Type B pancreatic cell (in vitro differentiated cells): ENCODE data around the gene ARSK. TPM values are rescaled to one million over a fixed set of nuclear protein-coding genes. Genes with fewer than 3 reads are reported as not detected.
A peak's percentile ranks its signal among the peaks of the same experiment; 100 is the strongest.

ENCODE experiments used
- DNase-seq: peaks from one replicate; pipeline ENCODE4 v3.0.0; 2021; ENCODE audit warnings: mixed read lengths; ENCODE audit not compliant: unreplicated experiment; ENCODE audit errors: extremely low spot score
- H3K27ac Mint-ChIP-seq: 2 replicates; pipeline ENCODE4 v1.8.0; 2021; ENCODE audit warnings: mild to moderate bottlenecking, mixed read lengths
- H3K27me3 Mint-ChIP-seq: 2 replicates; pipeline ENCODE4 v1.8.0; 2021; ENCODE audit warnings: mixed read lengths
- H3K36me3 Mint-ChIP-seq: 2 replicates; pipeline ENCODE4 v1.8.0; 2021; ENCODE audit warnings: mixed read lengths
- H3K4me1 Mint-ChIP-seq: one replicate; pipeline ENCODE4 v1.8.0; 2021; ENCODE audit warnings: mixed read lengths; ENCODE audit not compliant: unreplicated experiment
- H3K4me3 Mint-ChIP-seq: 2 replicates; pipeline ENCODE4 v1.8.0; 2021; ENCODE audit warnings: mild to moderate bottlenecking, mixed read lengths
- H3K9me3 Mint-ChIP-seq: 2 replicates; pipeline ENCODE4 v1.8.0; 2021; ENCODE audit warnings: mixed read lengths
- CTCF ChIP-seq: fragments of 200-600 bp; sonication (generic); conservative IDR thresholded peaks from 2 replicates; pipeline ENCODE4 v1.5.0; 2021; ENCODE audit warnings: antibody characterized with exemption, mild to moderate bottlenecking
- total RNA-seq: library from RNA; stranded (reverse); gene quantifications from 2 replicates; pipeline ENCODE4 v1.2.1, GENCODE V29; 2021; ENCODE audit warnings: low replicate concordance

ARSK gene
- total RNA-seq, 1 donor from 2014 or later, result 9.1 TPM

DNA sequence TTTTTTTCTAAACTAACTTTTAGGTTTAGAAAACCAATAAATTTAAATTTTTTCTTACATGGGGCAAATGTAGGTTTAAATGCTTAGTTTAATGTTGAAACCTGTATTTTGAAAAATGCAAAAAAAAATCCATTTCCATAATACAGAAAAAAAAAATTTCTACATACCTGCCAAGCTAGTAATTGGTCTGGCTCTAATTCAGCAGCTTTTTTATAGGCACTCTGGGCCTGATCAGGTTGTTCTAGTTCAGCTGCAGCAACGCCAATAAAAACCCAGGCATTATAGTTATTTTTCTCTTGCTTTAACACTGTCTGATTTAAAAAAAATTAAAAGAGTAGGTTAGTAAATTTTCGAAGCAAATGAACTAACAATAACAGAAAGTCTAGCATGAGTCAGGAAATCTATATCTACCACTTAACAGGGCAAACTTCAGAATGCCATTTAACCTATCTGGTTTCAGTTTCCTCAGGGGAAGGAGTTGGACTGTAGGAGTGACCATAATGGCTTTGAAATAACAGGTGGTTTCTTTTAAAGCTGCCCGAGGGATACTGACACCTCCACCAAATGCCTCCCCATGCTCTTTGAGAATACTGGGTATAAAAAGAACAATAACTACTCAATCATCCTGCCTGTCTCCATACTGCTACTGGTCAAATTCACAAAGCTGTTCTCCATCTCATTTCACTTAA is 11.7 kb upstream of the ARSK start:
- Mint-ChIP-seq H3K27me3 (no peaks in the 10 kb centered on the region), H3K27ac (no peak overlapping the region), H3K4me3 (no peak overlapping the region), H3K4me1 (peaks cover 7% of the 10 kb centered on the region), H3K36me3 (peaks cover 33% of the 10 kb centered on the region), H3K9me3 (no peaks in the 10 kb centered on the region)
- no peak for DNase-seq
- no peak for TF ChIP-seq CTCF

DNA sequence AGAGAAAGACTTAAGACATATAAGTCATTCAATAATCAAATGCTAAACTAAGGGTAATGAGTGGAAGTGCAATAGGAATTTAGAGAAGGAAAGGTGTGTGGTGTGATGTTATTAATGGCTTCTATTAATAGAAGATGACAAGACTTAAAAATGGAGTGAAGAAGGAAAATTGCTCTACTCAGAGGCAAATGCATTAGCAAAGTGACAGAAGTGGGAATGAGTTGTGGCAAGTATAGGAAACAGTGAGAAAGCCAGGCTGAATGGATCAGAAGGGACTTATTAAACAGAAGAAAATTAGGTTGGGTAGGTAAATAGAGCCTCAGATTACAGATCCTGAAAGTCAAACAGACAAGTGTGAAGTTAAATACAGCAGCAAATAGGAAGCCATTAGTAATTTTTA is 5.9 kb upstream of the ARSK start:
- Mint-ChIP-seq H3K4me1 (peaks cover 9% of the 10 kb centered on the region), H3K9me3 (no peaks in the 10 kb centered on the region), H3K4me3 (no peak overlapping the region), H3K27me3 (no peaks in the 10 kb centered on the region), H3K36me3 (peaks cover 28% of the 10 kb centered on the region), H3K27ac (no peak overlapping the region)
- no peak for DNase-seq
- TF ChIP-seq CTCF, result no peak

DNA sequence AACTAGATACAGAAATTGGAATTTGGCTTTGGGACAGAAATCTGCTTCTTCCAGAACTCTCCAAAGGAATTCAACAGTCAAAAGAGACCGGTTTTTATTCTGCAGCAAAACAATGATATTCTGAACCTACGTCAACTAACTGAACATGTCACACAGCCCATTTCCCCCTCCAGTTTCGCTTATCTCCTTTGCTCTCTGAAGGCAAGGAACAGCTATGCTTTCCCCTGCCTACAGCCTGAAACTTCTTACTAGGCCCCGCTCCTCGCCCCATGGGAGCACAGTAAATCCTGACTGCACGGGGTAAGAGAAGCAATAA is 612 bp upstream of the ARSK start:
- Mint-ChIP-seq H3K9me3 (no peaks in the 10 kb centered on the region), H3K4me1 (peaks cover 19% of the 10 kb centered on the region), H3K27ac (peak overlapping the region; percentile 98), H3K36me3 (peaks cover 15% of the 10 kb centered on the region), H3K4me3 (peak overlapping the region; percentile 98), H3K27me3 (no peaks in the 10 kb centered on the region)
- DNase-seq, result no peak
- TF ChIP-seq CTCF, result no peak

DNA sequence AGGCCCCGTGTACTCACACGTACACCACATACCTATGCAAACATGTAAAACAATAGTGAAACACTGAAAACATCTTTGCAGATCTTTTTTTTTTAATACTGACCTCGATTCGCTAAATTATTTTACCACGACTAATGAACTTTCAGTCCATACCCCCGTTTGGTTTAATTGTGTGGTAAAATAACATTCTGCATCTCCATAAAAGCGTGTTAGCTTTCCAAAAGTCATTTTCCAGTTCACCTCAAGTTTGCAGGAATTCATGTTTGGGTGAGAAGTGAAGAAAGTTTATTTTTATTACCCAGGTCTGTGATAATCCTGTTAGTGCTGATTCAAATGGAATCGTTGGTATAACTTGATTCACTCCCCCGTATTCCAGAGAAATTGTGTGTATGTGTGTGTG is 652 bp downstream of the ARSK start:
- DNase-seq, result no peak
- no peaks in the 10 kb centered on the region for H3K9me3 Mint-ChIP-seq
- no peak for TF ChIP-seq CTCF
- H3K4me3 Mint-ChIP-seq, result peak overlapping the region; percentile 98
- peaks cover 19% of the 10 kb centered on the region for H3K4me1 Mint-ChIP-seq
- H3K36me3 Mint-ChIP-seq, result peaks cover 15% of the 10 kb centered on the region
- H3K27ac Mint-ChIP-seq, result peak overlapping the region; percentile 98
- H3K27me3 Mint-ChIP-seq, result no peaks in the 10 kb centered on the region

GRCh38 chr5:95557841-95558240 is 2.9 kb downstream of the ARSK start:
- no peak for TF ChIP-seq CTCF
- Mint-ChIP-seq H3K9me3 (no peaks in the 10 kb centered on the region), H3K4me3 (no peak overlapping the region)

DNA sequence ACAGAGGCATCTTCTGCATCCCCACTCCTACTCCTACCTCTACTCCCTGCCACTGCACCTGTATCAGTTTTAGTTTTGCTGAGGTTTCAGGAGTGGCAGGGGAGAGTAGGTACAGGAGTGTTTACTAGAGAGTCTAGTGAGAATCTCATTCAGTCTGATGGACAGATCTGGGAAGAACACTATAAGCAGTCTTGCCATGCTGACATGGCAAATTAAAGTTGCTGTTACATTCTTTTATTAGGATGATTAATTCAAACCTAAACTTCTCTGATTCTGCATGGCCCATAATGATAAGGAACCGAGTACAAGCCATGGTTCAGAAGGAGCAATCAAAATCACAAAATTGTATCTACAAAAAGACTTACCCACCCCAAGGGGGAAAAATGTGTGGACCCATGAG is 7.4 kb downstream of the ARSK start:
- Mint-ChIP-seq H3K4me1 (no peaks in the 10 kb centered on the region), H3K27ac (no peak overlapping the region), H3K4me3 (no peak overlapping the region), H3K9me3 (no peaks in the 10 kb centered on the region), H3K36me3 (no peaks in the 10 kb centered on the region), H3K27me3 (no peaks in the 10 kb centered on the region)
- DNase-seq, result no peak
- TF ChIP-seq CTCF, result no peak

More at GRCh38 chr5:95557841-95558240, 2.9 kb downstream of the ARSK start:
- H3K4me1 Mint-ChIP-seq, result peaks cover 13% of the 10 kb centered on the region
- H3K27ac Mint-ChIP-seq, result no peak overlapping the region
- DNase-seq, result no peak
- H3K27me3 Mint-ChIP-seq, result no peaks in the 10 kb centered on the region
- H3K36me3 Mint-ChIP-seq, result peaks cover 4% of the 10 kb centered on the region
